ENCODE data around the gene FBXW10B. TPM values are rescaled to one million over a fixed set of nuclear protein-coding genes. Genes with fewer than 3 reads are reported as not detected.
"Not testable (repeated sequence)": the region's sequence is repeated elsewhere in the genome, so short reads cannot be mapped to it uniquely, and the experiment has no call there.

Gene FBXW10B
- total RNA-seq, 6 donors from 2014 or later: 0.34 to 11.1 (median 2.7) TPM

GRCh38 chr17:15590844-15591243, 28.7 kb downstream of the FBXW10B start:
- not testable (repeated sequence) for H3K9me3 ChIP-seq, DNase-seq, H3K4me1 ChIP-seq, H3K27me3 ChIP-seq, H3K27ac ChIP-seq, H3K4me3 ChIP-seq, H3K36me3 ChIP-seq
- peak in 1 of 2 donors; percentile 23 for ATAC-seq (ENCODE audit: low FRiP score in 2 of 2)
- WGBS, 2 donors: 57 to 75% methylated on average over 1 of the region's 1 CpG

- not testable (repeated sequence) for ATAC-seq (ENCODE audit: low FRiP score in 2 of 2)
Measured at GRCh38 chr17:15589544-15590536, 29.7 kb downstream of the FBXW10B start.

GRCh38 chr17:15588017-15588416, 31.5 kb downstream of the FBXW10B start:
- H3K36me3 ChIP-seq; H3K27me3 ChIP-seq; DNase-seq; H3K4me3 ChIP-seq; H3K4me1 ChIP-seq; ATAC-seq (ENCODE audit: low FRiP score in 2 of 2); H3K27ac ChIP-seq; H3K9me3 ChIP-seq: not testable (repeated sequence)
- 89 to 92% methylated on average over 8 of the region's 8 CpGs for WGBS, 2 donors

More at GRCh38 chr17:15589544-15590536, 29.7 kb downstream of the FBXW10B start:
- not testable (repeated sequence) for H3K27me3 ChIP-seq, H3K4me1 ChIP-seq, H3K36me3 ChIP-seq, DNase-seq, H3K27ac ChIP-seq, H3K4me3 ChIP-seq, H3K9me3 ChIP-seq
- 59 to 62% methylated on average over 8 to 13 of the region's 17 CpGs for WGBS, 2 donors

- H3K27ac ChIP-seq; DNase-seq; ATAC-seq (ENCODE audit: low FRiP score in 2 of 2); H3K4me3 ChIP-seq; H3K36me3 ChIP-seq; H3K4me1 ChIP-seq; H3K9me3 ChIP-seq; H3K27me3 ChIP-seq: not testable (repeated sequence)
- WGBS, 2 donors: 73 to 86% methylated on average over 1 to 2 of the region's 5 CpGs
Measured at GRCh38 chr17:15583313-15583712, 36.2 kb downstream of the FBXW10B start.

- H3K27ac ChIP-seq; H3K36me3 ChIP-seq; H3K27me3 ChIP-seq; DNase-seq; H3K9me3 ChIP-seq; H3K4me1 ChIP-seq; H3K4me3 ChIP-seq; ATAC-seq (ENCODE audit: low FRiP score in 2 of 2): not testable (repeated sequence)
- 91% methylated on average over 3 of the region's 4 CpGs; no CpG with 5 or more reads in 1 of the 2 donors for WGBS, 2 donors
Measured at GRCh38 chr17:15581462-15581861, 38.0 kb downstream of the FBXW10B start.

- not testable (repeated sequence) for H3K4me3 ChIP-seq; H3K4me1 ChIP-seq; H3K9me3 ChIP-seq; ATAC-seq (ENCODE audit: low FRiP score in 2 of 2); DNase-seq; H3K36me3 ChIP-seq; H3K27ac ChIP-seq; H3K27me3 ChIP-seq
- WGBS, 2 donors: no CpG with 5 or more reads among the region's 1 CpG
Measured at GRCh38 chr17:15576848-15577247, 42.7 kb downstream of the FBXW10B start.

- peak in 1 of 2 donors; percentile 51 for ATAC-seq (ENCODE audit: low FRiP score in 2 of 2)
- not testable (repeated sequence) for H3K4me1 ChIP-seq, H3K36me3 ChIP-seq, H3K9me3 ChIP-seq, H3K27ac ChIP-seq, H3K27me3 ChIP-seq, H3K4me3 ChIP-seq, DNase-seq
- WGBS, 2 donors: 100% methylated on average over 1 of the region's 5 CpGs; no CpG with 5 or more reads in 1 of the 2 donors
Measured at GRCh38 chr17:15574660-15575059, 44.8 kb downstream of the FBXW10B start.

GRCh38 chr17:15573870-15574269, 45.6 kb downstream of the FBXW10B start:
- WGBS, 2 donors: 34 to 56% methylated on average over 4 of the region's 4 CpGs
- DNase-seq: peak in 1 of 2 donors; percentile 23
- H3K4me1 ChIP-seq; H3K27ac ChIP-seq; H3K36me3 ChIP-seq; ATAC-seq (ENCODE audit: low FRiP score in 2 of 2); H3K9me3 ChIP-seq; H3K27me3 ChIP-seq; H3K4me3 ChIP-seq: not testable (repeated sequence)

Small RNA genes lying within 50 kb of the gene (small RNA-seq; reads per million reads assigned to genes)
- gene AC005838.1 (0 reads per million in 4 donors), gene RF00090 (0 reads per million in 4 donors)

Other genes starting within 250 kb of the FBXW10B start
- 10 to 100 TPM in 2 of 6 donors, 1 to 10 TPM in 3, not detected in 1; 4.7 to 38.8 (median 5.8) TPM for gene CDRT4, start 152.1 kb downstream of the FBXW10B start, total RNA-seq
- 10 to 100 TPM; 15.3 to 54.0 (median 17.4) TPM for gene TVP23C, start 56.2 kb downstream of the FBXW10B start, total RNA-seq
- 10 to 100 TPM; 15.7 to 63.2 (median 27.5) TPM for gene TRIM16, start 64.6 kb upstream of the FBXW10B start, total RNA-seq
- 10 to 100 TPM; 10.0 to 23.5 (median 14.7) TPM for gene ZNF286A, start 80.0 kb upstream of the FBXW10B start, total RNA-seq
- gene TBC1D26, start 112.6 kb upstream of the FBXW10B start, total RNA-seq: 1 to 10 TPM in 1 of 6 donors, under 1 TPM in 1, not detected in 4; 0.11 to 5.7 TPM

Data from upper lobe of left lung (tissue), 6 donors.